PC-3 (cell line): ENCODE measurements around the gene DEFB127. TPM values are rescaled to one million over a fixed set of nuclear protein-coding genes. Genes with fewer than 3 reads are reported as not detected.
"Not testable (repeated sequence)": the region's sequence is repeated elsewhere in the genome, so short reads cannot be mapped to it uniquely, and the experiment has no call there.

Experiments used
- ATAC-seq: fragments of 200-7000 bp; cut with Tn5 transposase; 2 replicates; pipeline ENCODE4 v1.9.1; 2020; ENCODE audit warnings: mild to moderate bottlenecking, moderate library complexity
- BruUV-seq: library from RNA; stranded (reverse); fragments of 400-500 nt; replicated peaks from 2 replicates; lab custom pipeline; 2021; lab: Mats Ljungman, UMichigan
- CTCF ChIA-PET: fragments of 300-600 bp; sonication (Branson Sonifier 250); formaldehyde crosslinking; loops from one replicate; lab custom pipeline; 2022; ENCODE audit warnings: antibody characterized with exemption; lab: Charles Lee
- POLR2A ChIA-PET: fragments of 300-600 bp; sonication (Branson Sonifier 250); formaldehyde crosslinking; loops from one replicate; lab custom pipeline; 2022; ENCODE audit warnings: antibody characterized with exemption; ENCODE audit not compliant: unreplicated experiment; lab: Charles Lee
- DNase-seq: peaks from one replicate; pipeline ENCODE4 v3.0.0-alpha.2; 2015
- H2AFZ ChIP-seq: fragments of 300-600 bp; sonication (generic); 2 replicates; pipeline ENCODE4 v1.6.0; 2016; ENCODE audit warnings: antibody characterized with exemption, low read length
- H3F3A ChIP-seq: fragments of 300-600 bp; sonication (generic); one replicate; pipeline ENCODE4 v1.6.0; 2017; ENCODE audit warnings: antibody characterized with exemption, low read length, control low read depth, mild to moderate bottlenecking; ENCODE audit not compliant: unreplicated experiment
- H3K27ac ChIP-seq: fragments of 300-600 bp; sonication (generic); 2 replicates; pipeline ENCODE4 v1.5.1; 2016; ENCODE audit warnings: mild to moderate bottlenecking, low read length
- H3K27me3 ChIP-seq: fragments of 300-600 bp; sonication (generic); 2 replicates; pipeline ENCODE4 v1.6.1; 2016; ENCODE audit warnings: low read length, mixed read lengths
- H3K36me3 ChIP-seq: fragments of 300-600 bp; sonication (generic); 2 replicates; pipeline ENCODE4 v1.6.1; 2016; ENCODE audit warnings: low read depth, mixed run types, low read length, mixed read lengths
- H3K4me1 ChIP-seq: fragments of 300-600 bp; sonication (generic); 2 replicates; pipeline ENCODE4 v1.5.1; 2016; ENCODE audit warnings: low read length; ENCODE audit not compliant: insufficient read depth
- H3K4me2 ChIP-seq: fragments of 300-600 bp; sonication (generic); 2 replicates; pipeline ENCODE4 v1.6.0; 2016; ENCODE audit warnings: low read length
- H3K4me3 ChIP-seq: fragments of 300-600 bp; sonication (generic); 2 replicates; pipeline ENCODE4 v1.5.1; 2016; ENCODE audit warnings: mild to moderate bottlenecking, low read length, mixed read lengths
- H3K79me2 ChIP-seq: fragments of 300-600 bp; sonication (generic); 2 replicates; pipeline ENCODE4 v1.6.1; 2017; ENCODE audit warnings: low read length, mixed read lengths
- H3K9ac ChIP-seq: fragments of 300-600 bp; sonication (generic); 2 replicates; pipeline ENCODE4 v1.6.0; 2016; ENCODE audit warnings: mild to moderate bottlenecking, low read length
- H3K9me2 ChIP-seq: fragments of 300-600 bp; sonication (generic); replicated peaks from 2 replicates; pipeline ENCODE4 v1.6.1; 2016; ENCODE audit warnings: mixed run types, low read length, mixed read lengths
- H3K9me3 ChIP-seq: fragments of 300-600 bp; sonication (generic); 2 replicates; pipeline ENCODE4 v1.6.1; 2016; ENCODE audit warnings: low read length, mixed read lengths
- H4K20me1 ChIP-seq: fragments of 300-600 bp; sonication (generic); 2 replicates; pipeline ENCODE4 v1.6.1; 2016; ENCODE audit warnings: low read length, mixed read lengths
- CTCF ChIP-seq: fragments of 300-600 bp; sonication (generic); conservative IDR thresholded peaks from 2 replicates; pipeline ENCODE4 v1.5.1; 2017; ENCODE audit warnings: antibody characterized with exemption, low read depth, mild to moderate bottlenecking, low read length
- EZH2 ChIP-seq: fragments of 300-600 bp; sonication (generic); IDR thresholded peaks from one replicate; pipeline ENCODE4 v1.6.1; 2017; ENCODE audit warnings: antibody characterized with exemption, mild to moderate bottlenecking, low read length; ENCODE audit not compliant: unreplicated experiment
- EZH2phosphoT487 ChIP-seq: fragments of 300-600 bp; sonication (generic); IDR thresholded peaks from 2 replicates; pipeline ENCODE4 v1.6.1; 2018; ENCODE audit warnings: mild to moderate bottlenecking, antibody characterized with exemption, low read length, borderline replicate concordance
- intact Hi-C: fragments of 100-400 bp; cut with micrococcal nuclease; formaldehyde crosslinking; loops from 2 replicates; pipeline ENCODE4 v1.9.0; 2023
- total RNA-seq: library from RNA; depleted of rRNA; stranded (reverse); fragments of >200 nt; gene quantifications from 2 replicates; pipeline ENCODE4 v1.2.3, GENCODE V29; 2014; rRNA removed

The DEFB127 gene
- total RNA-seq, 1 experiment from 2014 or later = not detected

- DNase-seq = no peak
- Histone ChIP-seq H3K9me2 (no peaks in the 10 kb centered on the region), H2AFZ (no peak overlapping the region), H4K20me1 (no peaks in the 10 kb centered on the region), H3K9me3 (no peaks in the 10 kb centered on the region), H3K4me2 (no peak overlapping the region), H3K27me3 (peaks cover 38% of the 10 kb centered on the region; the same call in 1 of the 2 replicates), H3K4me3 (no peak overlapping the region), H3K4me1 (no peaks in the 10 kb centered on the region), H3K79me2 (no peaks in the 10 kb centered on the region), H3K27ac (no peak overlapping the region), H3F3A (no peaks in the 10 kb centered on the region), H3K36me3 (no peaks in the 10 kb centered on the region), H3K9ac (no peak overlapping the region)
- TF ChIP-seq CTCF (no peak), EZH2 (no peak)
- BruUV-seq = no TSS peak
- ChIA-PET CTCF (no interaction called here), POLR2A (no interaction called here)
- no peak for ATAC-seq
- intact Hi-C loops = no loop called here
These were observed 41.0 kb downstream of the DEFB127 start for GRCh38 chr20:198225-198624.

- Histone ChIP-seq H2AFZ (no peak overlapping the region), H3K9me2 (no peaks in the 10 kb centered on the region), H3K4me1 (no peaks in the 10 kb centered on the region), H3K36me3 (no peaks in the 10 kb centered on the region), H3K4me3 (no peak overlapping the region), H3K9ac (no peak overlapping the region), H4K20me1 (no peaks in the 10 kb centered on the region), H3K79me2 (no peaks in the 10 kb centered on the region), H3K27ac (no peak overlapping the region), H3K4me2 (no peak overlapping the region), H3K9me3 (no peaks in the 10 kb centered on the region), H3F3A (no peaks in the 10 kb centered on the region), H3K27me3 (peaks cover 37% of the 10 kb centered on the region)
- BruUV-seq = no TSS peak
- ChIA-PET CTCF (no interaction called here), POLR2A (no interaction called here)
- ATAC-seq (no peak), DNase-seq (no peak)
- intact Hi-C loops = no loop called here
- TF ChIP-seq EZH2 (no peak), EZH2phosphoT487 (no peak), CTCF (no peak)
These were observed 42.7 kb downstream of the DEFB127 start for GRCh38 chr20:199996-200395.

GRCh38 chr20:203630-204029 lies 46.4 kb downstream of the DEFB127 start:
- H3K27ac ChIP-seq, H3K36me3 ChIP-seq, H3F3A ChIP-seq, CTCF ChIA-PET, intact Hi-C loops, H3K79me2 ChIP-seq, H3K4me2 ChIP-seq, H3K9me2 ChIP-seq, POLR2A ChIA-PET, H4K20me1 ChIP-seq, ATAC-seq, H3K9ac ChIP-seq, H3K9me3 ChIP-seq, H3K4me1 ChIP-seq, DNase-seq, H3K4me3 ChIP-seq, BruUV-seq, H2AFZ ChIP-seq: not testable (repeated sequence)
- H3K27me3 ChIP-seq = peaks cover 48% of the 10 kb centered on the region

Other genes with a start within 250 kb of the DEFB127 start
- gene DEFB125, start 69.8 kb upstream of the DEFB127 start, total RNA-seq = not detected in 2 replicates
- not detected in 2 replicates for gene DEFB126, start 14.9 kb upstream of the DEFB127 start, total RNA-seq
- not detected in 2 replicates for gene DEFB128, start 32.3 kb downstream of the DEFB127 start, total RNA-seq
- not detected in 2 replicates for gene DEFB129, start 69.8 kb downstream of the DEFB127 start, total RNA-seq
- not detected in 2 replicates for gene DEFB132, start 100.3 kb downstream of the DEFB127 start, total RNA-seq
- 3.4 and 5.0 TPM in 2 replicates for gene C20orf96, start 133.3 kb downstream of the DEFB127 start, total RNA-seq
- 18.5 and 21.5 TPM in 2 replicates for gene ZCCHC3, start 140.1 kb downstream of the DEFB127 start, total RNA-seq
- gene SOX12, start 168.1 kb downstream of the DEFB127 start, total RNA-seq = 13.8 and 18.7 TPM in 2 replicates
- gene NRSN2, start 189.7 kb downstream of the DEFB127 start, total RNA-seq = 50.7 and 55.7 TPM in 2 replicates
- gene TRIB3, start 223.3 kb downstream of the DEFB127 start, total RNA-seq = 160 and 193 TPM in 2 replicates